CD4-positive, alpha-beta T cell treated with Interleukin-10 for 1 hour (primary cell): ENCODE data around the gene MYO1D.
A peak's percentile ranks its signal among the peaks of the same experiment; 100 is the strongest.

Experiments
- DNase-seq: peaks from one replicate; pipeline ENCODE4 v3.0.0-alpha.2; 2020

Gene MYO1D

GRCh38 chr17:32520104-32520701 is 356.7 kb downstream of the MYO1D start:
- DNase-seq = peak; percentile 70

- peak; percentile 79 for DNase-seq
Measured at GRCh38 chr17:32519228-32520103, 357.5 kb downstream of the MYO1D start.

- DNase-seq = no peak
Measured at GRCh38 chr17:32518646-32519227, 358.2 kb downstream of the MYO1D start.

- no peak for DNase-seq
Measured at GRCh38 chr17:32517982-32518381, 358.9 kb downstream of the MYO1D start.

- DNase-seq = peak; percentile 18
Measured at GRCh38 chr17:32516940-32517701, 359.8 kb downstream of the MYO1D start.

GRCh38 chr17:32516450-32516849 is 360.5 kb downstream of the MYO1D start:
- no peak for DNase-seq

GRCh38 chr17:32515677-32516383 is 361.1 kb downstream of the MYO1D start:
- peak; percentile 15 for DNase-seq

- no peak for DNase-seq
Measured at GRCh38 chr17:32514606-32515005, 362.3 kb downstream of the MYO1D start.

GRCh38 chr17:32513579-32513978 is 363.3 kb downstream of the MYO1D start:
- no peak for DNase-seq

- no peak for DNase-seq
Measured at GRCh38 chr17:32512328-32512727, 364.6 kb downstream of the MYO1D start.

GRCh38 chr17:32510466-32510865 is 366.5 kb downstream of the MYO1D start:
- no peak for DNase-seq

GRCh38 chr17:32508926-32509325 is 368.0 kb downstream of the MYO1D start:
- DNase-seq = no peak

- no peak for DNase-seq
Measured at GRCh38 chr17:32504166-32504990, 372.5 kb downstream of the MYO1D start.

- DNase-seq = peak; percentile 64
Measured at GRCh38 chr17:32503251-32504165, 373.4 kb downstream of the MYO1D start.

- no peak for DNase-seq
Measured at GRCh38 chr17:32502710-32503109, 374.2 kb downstream of the MYO1D start.

GRCh38 chr17:32502013-32502412 is 374.9 kb downstream of the MYO1D start:
- no peak for DNase-seq

GRCh38 chr17:32498391-32498790 is 378.5 kb downstream of the MYO1D start:
- no peak for DNase-seq

- no peak for DNase-seq
Measured at GRCh38 chr17:32497431-32498205, 379.3 kb downstream of the MYO1D start.

- DNase-seq = no peak
Measured at GRCh38 chr17:32496395-32497073, 380.4 kb downstream of the MYO1D start.
